GM23338 (cell line): ENCODE results near the gene MAGOH.

Experiments used
- CTCF ChIP-seq, 2 experiments: fragments of 200-600 bp in 1 of 2; sonication (generic) in 1 of 2; conservative IDR thresholded peaks; 2 replicates each; pipeline versions ENCODE4 v1.5.1 to v1.6.1; 2016 to 2017; ENCODE audit warnings: antibody characterized with exemption in 2 of 2, low read depth in 2 of 2, mild to moderate bottlenecking in 2 of 2, moderate library complexity in 1 of 2
- EZH2 ChIP-seq: fragments of 200-600 bp; sonication (generic); IDR thresholded peaks from one replicate; pipeline ENCODE4 v1.8.0; 2017; ENCODE audit warnings: antibody characterized with exemption, mild to moderate bottlenecking, low read depth; ENCODE audit not compliant: unreplicated experiment
- JUNB ChIP-seq: IDR thresholded peaks from one replicate; pipeline ENCODE4 v1.6.1; 2016; ENCODE audit warnings: antibody characterized with exemption; ENCODE audit not compliant: unreplicated experiment
- REST ChIP-seq: IDR thresholded peaks from one replicate; pipeline ENCODE4 v1.6.1; 2018; ENCODE audit warnings: antibody characterized with exemption; ENCODE audit not compliant: unreplicated experiment

- TF ChIP-seq CTCF (conservative IDR thresholded peaks at IDR 0.05; ENCODE audit: low read depth in 2 of 2) = no peak
- TF ChIP-seq REST = no peak
- no peak for TF ChIP-seq EZH2
- no peak for TF ChIP-seq JUNB
Measured at GRCh38 chr1:53276153-53276901, 38.0 kb upstream of the MAGOH start.
